GM12878 (cell line): Measurements from ENCODE around the gene MYCBP. TPM values are rescaled to one million over a fixed set of nuclear protein-coding genes. Genes with fewer than 3 reads are reported as not detected.
A peak's percentile ranks its signal among the peaks of the same experiment; 100 is the strongest.

Experiments
- ATAC-seq: fragments of 200-7000 bp; cut with Tn5 transposase; 3 replicates; pipeline ENCODE4 v1.9.1; 2020; ENCODE audit warnings: mild to moderate bottlenecking, moderate library complexity
- BruUV-seq: library from RNA; stranded (reverse); fragments of 400-500 nt; replicated peaks from 2 replicates; lab custom pipeline; 2021; lab: Mats Ljungman, UMichigan
- CTCF ChIA-PET: fragments of 300-600 bp; sonication (Branson Sonifier 250); formaldehyde crosslinking; extraction: SDS; loops from one replicate; lab custom pipeline; 2021; ENCODE audit warnings: inconsistent platforms; lab: Yijun Ruan, JAX
- POLR2A ChIA-PET: fragments of 350-600 bp; formaldehyde crosslinking; extraction: SDS; loops from one replicate; lab custom pipeline; 2021; ENCODE audit warnings: inconsistent platforms; lab: Charles Lee
- RAD21 ChIA-PET: fragments of 300-600 bp; sonication (Branson Sonifier 250); formaldehyde crosslinking; loops from one replicate; lab custom pipeline; 2023; ENCODE audit warnings: antibody characterized with exemption; ENCODE audit not compliant: unreplicated experiment; lab: Charles Lee
- SMC1A ChIA-PET: fragments of 300-600 bp; sonication (Branson Sonifier 250); formaldehyde crosslinking; loops from one replicate; lab custom pipeline; 2023; ENCODE audit not compliant: unreplicated experiment, uncharacterized antibody; lab: Charles Lee
- DNase-seq: peaks from one replicate; pipeline ENCODE4 v3.0.0-alpha.2; 2011; ENCODE audit warnings: low read depth, low spot score
- FAIRE-seq: peaks from 3 replicates; lab custom pipeline; 2011; peaks lifted over from hg19 to GRCh38; lab: Jason Lieb, UNC
- H2AFZ ChIP-seq: 2 replicates; pipeline ENCODE4 v1.6.0; 2011; ENCODE audit warnings: low read depth, low read length, control low read depth; ENCODE audit not compliant: control insufficient read depth
- H3K27ac ChIP-seq: 2 replicates; pipeline ENCODE4 v1.5.1; 2011; ENCODE audit warnings: control low read depth; ENCODE audit not compliant: control insufficient read depth, insufficient read depth
- H3K27me3 ChIP-seq, 2 experiments: replicated peaks in 1 of 2; 2 replicates each; pipeline versions ENCODE4 v1.6.0 to v1.6.1; 2011; ENCODE audit warnings: low read length in 1 of 2; ENCODE audit not compliant: control insufficient read depth in 2 of 2, insufficient read depth in 2 of 2
- H3K36me3 ChIP-seq, 2 experiments: 2 replicates each; pipeline ENCODE4 v1.5.1; 2011; ENCODE audit warnings: low read length in 1 of 2; ENCODE audit not compliant: control insufficient read depth in 2 of 2, insufficient read depth in 2 of 2
- H3K4me1 ChIP-seq: 2 replicates; pipeline ENCODE4 v1.6.1; 2011; ENCODE audit warnings: mild to moderate bottlenecking, low read length, moderate library complexity, mixed read lengths; ENCODE audit not compliant: control insufficient read depth, insufficient read depth
- H3K4me2 ChIP-seq: 2 replicates; pipeline ENCODE4 v1.6.0; 2011; ENCODE audit warnings: control low read depth; ENCODE audit not compliant: control insufficient read depth, insufficient read depth
- H3K4me3 ChIP-seq: fragments of 200-600 bp; sonication (generic); 2 replicates; pipeline ENCODE4 v1.5.1; 2016
- H3K79me2 ChIP-seq: 2 replicates; pipeline ENCODE4 v1.6.0; 2011; ENCODE audit warnings: low read length; ENCODE audit not compliant: control insufficient read depth, insufficient read depth
- H3K9ac ChIP-seq: 2 replicates; pipeline ENCODE4 v1.8.0; 2011; ENCODE audit warnings: low read length, control low read depth, mixed read lengths; ENCODE audit not compliant: control insufficient read depth, insufficient read depth
- H3K9me3 ChIP-seq: replicated peaks from 3 replicates; pipeline ENCODE4 v1.5.1; 2011; ENCODE audit warnings: mild to moderate bottlenecking, low read length; ENCODE audit not compliant: control insufficient read depth, insufficient read depth
- H4K20me1 ChIP-seq: 2 replicates; pipeline ENCODE4 v1.6.0; 2011; ENCODE audit not compliant: control insufficient read depth, insufficient read depth
- BHLHE40 ChIP-seq, 2 experiments: fragments of 450-650 bp in 1 of 2; IDR thresholded peaks; 2 replicates each; pipeline ENCODE4 v1.6.1; 2011 to 2017; ENCODE audit warnings: low read depth in 2 of 2, borderline replicate concordance in 1 of 2, improper control_type of control experiment in 1 of 2, low read length in 1 of 2, mild to moderate bottlenecking in 1 of 2
- MTA2 ChIP-seq: fragments of 450-650 bp; IDR thresholded peaks from 2 replicates; pipeline ENCODE4 v1.6.1; 2016; ENCODE audit warnings: low read depth, mild to moderate bottlenecking, moderate library complexity
- NFXL1 ChIP-seq: fragments of 450-650 bp; IDR thresholded peaks from 2 replicates; pipeline ENCODE4 v1.6.1; 2017; ENCODE audit warnings: antibody characterized with exemption, mild to moderate bottlenecking, borderline replicate concordance
- RAD21 ChIP-seq: IDR thresholded peaks from 2 replicates; pipeline ENCODE4 v1.6.1; 2011; ENCODE audit warnings: mild to moderate bottlenecking, low read depth, low read length, moderate library complexity; ENCODE audit not compliant: insufficient read depth
- ZNF217 ChIP-seq: fragments of 450-650 bp; IDR thresholded peaks from 2 replicates; pipeline ENCODE4 v1.6.1; 2017; ENCODE audit warnings: antibody characterized with exemption, mild to moderate bottlenecking
- ZNF274 ChIP-seq: IDR thresholded peaks from one replicate; pipeline ENCODE4 v1.8.0; 2011; ENCODE audit not compliant: insufficient read length, insufficient read depth
- WGBS: methylation state at CpG from one replicate; pipeline ENCODE4 v1.1.6; 2016; ENCODE audit warnings: low lambda C conversion rate; ENCODE audit not compliant: insufficient replicate concordance, insufficient coverage; ENCODE audit errors: missing lambda C conversion rate; 5-methylcytosine and 5-hydroxymethylcytosine counted together
- in situ Hi-C: fragments of 300-500 bp; cut with MboI; formaldehyde crosslinking; loops from 9 replicates; pipeline ENCODE4 v1.14.3; 2018; ENCODE audit warnings: mixed read lengths
- intact Hi-C: fragments of 100-400 bp; cut with micrococcal nuclease; formaldehyde crosslinking; loops from one replicate; pipeline ENCODE4 v1.14.2; 2022; ENCODE audit not compliant: unreplicated experiment
- polyA plus RNA-seq, 11 experiments: library from polyadenylated mRNA; depleted of rRNA in 4 of 11; unstranded in 6 of 11; stranded (reverse) in 5 of 11; fragments of >200 nt; fragmentation: Nextera tagmentation in 4 of 11; fragmentation: Illumina TruSeq in 1 of 11; extraction: Ambion mirVana in 4 of 11; extraction: Trizol in 1 of 11; gene quantifications; 1 replicate in 1 of 11; 2 replicates in 10 of 11; pipeline versions ENCODE4 v1.2.1 to v1.2.3, GENCODE V29; 2011 to 2016; ENCODE audit warnings: inconsistent platforms in 2 of 11, missing spikeins in 2 of 11, low read depth in 1 of 11
- total RNA-seq, 4 experiments: library from RNA; depleted of rRNA in 3 of 4; stranded (reverse); fragments of >200 nt in 3 of 4; fragmentation: Illumina TruSeq in 1 of 4; extraction: Trizol in 1 of 4; gene quantifications; 2 replicates each; pipeline versions ENCODE4 v1.2.1 to v1.2.3, GENCODE V29; 2013 to 2021
- TF ChIP-seq, protein P1 (sequence below): fragments of 450-650 bp; conservative IDR thresholded peaks from 2 replicates; pipeline ENCODE4 v1.6.1; 2017; ENCODE audit warnings: mild to moderate bottlenecking, moderate library complexity
- TF ChIP-seq, protein P2 (sequence below): fragments of 450-650 bp; IDR thresholded peaks from 2 replicates; pipeline ENCODE4 v1.6.1; 2017; ENCODE audit warnings: antibody characterized with exemption, mild to moderate bottlenecking, moderate library complexity
- TF ChIP-seq, protein P3 (sequence below): IDR thresholded peaks from 2 replicates; pipeline ENCODE4 v1.6.1; 2012; ENCODE audit warnings: mild to moderate bottlenecking, low read depth, low read length

The MYCBP gene
- total and polyA plus RNA-seq, 10 of the 15 experiments (the other 5 are each of a cell fraction or from before 2014, with no cell fraction given): 26.1 to 210 (median 43.1) TPM

DNA sequence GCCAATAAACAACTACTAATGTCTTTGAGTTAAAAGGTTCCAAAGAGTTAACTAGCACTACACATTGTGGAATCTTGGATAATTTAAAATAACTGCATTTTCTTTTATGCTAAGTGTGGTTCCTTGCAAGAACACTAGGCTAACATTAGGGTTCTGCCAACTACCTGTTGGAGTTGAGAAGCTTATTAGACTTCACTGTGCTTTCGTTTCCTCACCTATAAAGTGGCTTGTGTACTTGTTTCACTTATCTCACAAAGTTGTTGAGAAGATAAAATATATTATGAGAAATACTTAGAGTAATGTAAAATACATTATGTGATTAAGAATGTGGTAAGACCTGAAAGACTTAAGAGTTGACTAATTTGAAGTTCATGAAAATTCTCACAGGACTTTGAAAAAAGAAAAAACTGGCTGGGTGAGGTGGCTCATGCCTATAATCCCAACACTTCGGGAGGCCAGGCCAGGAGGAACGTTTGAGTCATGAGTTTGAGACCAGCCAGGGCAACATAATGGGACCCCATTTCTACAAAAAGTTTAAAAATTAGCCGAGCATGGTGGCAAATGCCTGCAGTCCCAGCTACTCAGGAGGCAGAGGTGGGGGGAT, 7.9 kb downstream of the MYCBP start (continued):
- TF ChIP-seq, protein P1, sequence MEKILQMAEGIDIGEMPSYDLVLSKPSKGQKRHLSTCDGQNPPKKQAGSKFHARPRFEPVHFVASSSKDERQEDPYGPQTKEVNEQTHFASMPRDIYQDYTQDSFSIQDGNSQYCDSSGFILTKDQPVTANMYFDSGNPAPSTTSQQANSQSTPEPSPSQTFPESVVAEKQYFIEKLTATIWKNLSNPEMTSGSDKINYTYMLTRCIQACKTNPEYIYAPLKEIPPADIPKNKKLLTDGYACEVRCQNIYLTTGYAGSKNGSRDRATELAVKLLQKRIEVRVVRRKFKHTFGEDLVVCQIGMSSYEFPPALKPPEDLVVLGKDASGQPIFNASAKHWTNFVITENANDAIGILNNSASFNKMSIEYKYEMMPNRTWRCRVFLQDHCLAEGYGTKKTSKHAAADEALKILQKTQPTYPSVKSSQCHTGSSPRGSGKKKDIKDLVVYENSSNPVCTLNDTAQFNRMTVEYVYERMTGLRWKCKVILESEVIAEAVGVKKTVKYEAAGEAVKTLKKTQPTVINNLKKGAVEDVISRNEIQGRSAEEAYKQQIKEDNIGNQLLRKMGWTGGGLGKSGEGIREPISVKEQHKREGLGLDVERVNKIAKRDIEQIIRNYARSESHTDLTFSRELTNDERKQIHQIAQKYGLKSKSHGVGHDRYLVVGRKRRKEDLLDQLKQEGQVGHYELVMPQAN: no peak

DNA sequence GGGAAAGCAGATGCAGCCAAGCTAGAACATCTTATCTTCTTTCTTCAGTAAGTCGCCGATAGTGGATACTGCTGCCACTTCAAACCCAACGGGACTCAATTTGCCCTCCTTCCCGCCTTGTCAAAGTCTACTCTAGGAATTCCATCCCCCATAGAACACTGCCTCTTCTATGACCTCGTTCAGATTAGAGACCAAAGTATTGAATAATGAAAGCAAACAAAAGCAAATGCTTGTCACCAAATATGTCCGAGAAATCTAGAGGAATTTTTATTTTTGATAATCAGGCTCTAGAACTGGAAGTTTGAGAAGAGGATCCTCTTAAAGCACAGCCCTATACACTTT, 12.7 kb downstream of the MYCBP start:
- WGBS: 10% methylated on average over 6 of the region's 6 CpGs
- Histone ChIP-seq H3K4me3 (peak overlapping the region; percentile 95), H3K27ac (peak overlapping the region; percentile 38; the same call in 1 of the 2 replicates), H3K27me3 (no peaks in the 10 kb centered on the region), H3K4me2 (peak overlapping the region; percentile 77), H3K36me3 (0 out of 4 replicates have a peak, but pooled peaks cover 0 to 3% of the 10 kb centered on the region in 2 experiments), H3K79me2 (peaks cover 29% of the 10 kb centered on the region), H3K9ac (peak overlapping the region; percentile 81), H2AFZ (peak overlapping the region; percentile 97), H3K9me3 (no peaks in the 10 kb centered on the region), H4K20me1 (no peaks in the 10 kb centered on the region), H3K4me1 (peaks cover 8% of the 10 kb centered on the region; the same call in 1 of the 2 replicates)
- TSS peak; percentile 74 for BruUV-seq
- RAD21 ChIA-PET: interaction anchor here (1.6 kb wide), 1 partner anchor 165 kb away, joined by 5 read pairs; the partner anchor contains the start of gene NDUFS5
- POLR2A ChIA-PET: interaction anchor here (0.8 to 1.2 kb wide), 2 partner anchors 11 to 14 kb away, joined by 7 to 10 read pairs; no protein-coding TSS in a partner anchor
- DNase-seq (no peak), ATAC-seq (no peak), FAIRE-seq (no peak)
- in situ Hi-C loops: no loop called here
- intact Hi-C loops: no loop called here
- SMC1A ChIA-PET: interaction anchor here (2.7 kb wide), 1 partner anchor 11 kb away, joined by 11 read pairs; no protein-coding TSS in a partner anchor
- CTCF ChIA-PET: interaction anchor here (1.1 kb wide), 1 partner anchor 12 kb away, joined by 4 read pairs; the partner anchor contains the start of gene MYCBP
- TF ChIP-seq ZNF274: no peak
- no peak for TF ChIP-seq BHLHE40 (IDR thresholded peaks at IDR 0.05; ENCODE audit: borderline replicate concordance in 1 of 2, low read depth in 2 of 2, low read length in 1 of 2)
- TF ChIP-seq, protein P2, sequence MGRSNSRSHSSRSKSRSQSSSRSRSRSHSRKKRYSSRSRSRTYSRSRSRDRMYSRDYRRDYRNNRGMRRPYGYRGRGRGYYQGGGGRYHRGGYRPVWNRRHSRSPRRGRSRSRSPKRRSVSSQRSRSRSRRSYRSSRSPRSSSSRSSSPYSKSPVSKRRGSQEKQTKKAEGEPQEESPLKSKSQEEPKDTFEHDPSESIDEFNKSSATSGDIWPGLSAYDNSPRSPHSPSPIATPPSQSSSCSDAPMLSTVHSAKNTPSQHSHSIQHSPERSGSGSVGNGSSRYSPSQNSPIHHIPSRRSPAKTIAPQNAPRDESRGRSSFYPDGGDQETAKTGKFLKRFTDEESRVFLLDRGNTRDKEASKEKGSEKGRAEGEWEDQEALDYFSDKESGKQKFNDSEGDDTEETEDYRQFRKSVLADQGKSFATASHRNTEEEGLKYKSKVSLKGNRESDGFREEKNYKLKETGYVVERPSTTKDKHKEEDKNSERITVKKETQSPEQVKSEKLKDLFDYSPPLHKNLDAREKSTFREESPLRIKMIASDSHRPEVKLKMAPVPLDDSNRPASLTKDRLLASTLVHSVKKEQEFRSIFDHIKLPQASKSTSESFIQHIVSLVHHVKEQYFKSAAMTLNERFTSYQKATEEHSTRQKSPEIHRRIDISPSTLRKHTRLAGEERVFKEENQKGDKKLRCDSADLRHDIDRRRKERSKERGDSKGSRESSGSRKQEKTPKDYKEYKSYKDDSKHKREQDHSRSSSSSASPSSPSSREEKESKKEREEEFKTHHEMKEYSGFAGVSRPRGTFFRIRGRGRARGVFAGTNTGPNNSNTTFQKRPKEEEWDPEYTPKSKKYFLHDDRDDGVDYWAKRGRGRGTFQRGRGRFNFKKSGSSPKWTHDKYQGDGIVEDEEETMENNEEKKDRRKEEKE: no peak
- no peak for TF ChIP-seq MTA2
- TF ChIP-seq, protein P3, sequence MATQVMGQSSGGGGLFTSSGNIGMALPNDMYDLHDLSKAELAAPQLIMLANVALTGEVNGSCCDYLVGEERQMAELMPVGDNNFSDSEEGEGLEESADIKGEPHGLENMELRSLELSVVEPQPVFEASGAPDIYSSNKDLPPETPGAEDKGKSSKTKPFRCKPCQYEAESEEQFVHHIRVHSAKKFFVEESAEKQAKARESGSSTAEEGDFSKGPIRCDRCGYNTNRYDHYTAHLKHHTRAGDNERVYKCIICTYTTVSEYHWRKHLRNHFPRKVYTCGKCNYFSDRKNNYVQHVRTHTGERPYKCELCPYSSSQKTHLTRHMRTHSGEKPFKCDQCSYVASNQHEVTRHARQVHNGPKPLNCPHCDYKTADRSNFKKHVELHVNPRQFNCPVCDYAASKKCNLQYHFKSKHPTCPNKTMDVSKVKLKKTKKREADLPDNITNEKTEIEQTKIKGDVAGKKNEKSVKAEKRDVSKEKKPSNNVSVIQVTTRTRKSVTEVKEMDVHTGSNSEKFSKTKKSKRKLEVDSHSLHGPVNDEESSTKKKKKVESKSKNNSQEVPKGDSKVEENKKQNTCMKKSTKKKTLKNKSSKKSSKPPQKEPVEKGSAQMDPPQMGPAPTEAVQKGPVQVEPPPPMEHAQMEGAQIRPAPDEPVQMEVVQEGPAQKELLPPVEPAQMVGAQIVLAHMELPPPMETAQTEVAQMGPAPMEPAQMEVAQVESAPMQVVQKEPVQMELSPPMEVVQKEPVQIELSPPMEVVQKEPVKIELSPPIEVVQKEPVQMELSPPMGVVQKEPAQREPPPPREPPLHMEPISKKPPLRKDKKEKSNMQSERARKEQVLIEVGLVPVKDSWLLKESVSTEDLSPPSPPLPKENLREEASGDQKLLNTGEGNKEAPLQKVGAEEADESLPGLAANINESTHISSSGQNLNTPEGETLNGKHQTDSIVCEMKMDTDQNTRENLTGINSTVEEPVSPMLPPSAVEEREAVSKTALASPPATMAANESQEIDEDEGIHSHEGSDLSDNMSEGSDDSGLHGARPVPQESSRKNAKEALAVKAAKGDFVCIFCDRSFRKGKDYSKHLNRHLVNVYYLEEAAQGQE: no peak
- TF ChIP-seq NFXL1: no peak
- TF ChIP-seq ZNF217: no peak
- no peak for TF ChIP-seq RAD21
